ENCODE results near the gene NCSTN. TPM values are rescaled to one million over a fixed set of nuclear protein-coding genes. Genes with fewer than 3 reads are reported as not detected.

NCSTN gene
- total and polyA plus RNA-seq, 9 of the 15 experiments (the other 6 are each of a cell fraction or from before 2014, with no cell fraction given), result 21.3 to 91.1 (median 57.9) TPM

DNA sequence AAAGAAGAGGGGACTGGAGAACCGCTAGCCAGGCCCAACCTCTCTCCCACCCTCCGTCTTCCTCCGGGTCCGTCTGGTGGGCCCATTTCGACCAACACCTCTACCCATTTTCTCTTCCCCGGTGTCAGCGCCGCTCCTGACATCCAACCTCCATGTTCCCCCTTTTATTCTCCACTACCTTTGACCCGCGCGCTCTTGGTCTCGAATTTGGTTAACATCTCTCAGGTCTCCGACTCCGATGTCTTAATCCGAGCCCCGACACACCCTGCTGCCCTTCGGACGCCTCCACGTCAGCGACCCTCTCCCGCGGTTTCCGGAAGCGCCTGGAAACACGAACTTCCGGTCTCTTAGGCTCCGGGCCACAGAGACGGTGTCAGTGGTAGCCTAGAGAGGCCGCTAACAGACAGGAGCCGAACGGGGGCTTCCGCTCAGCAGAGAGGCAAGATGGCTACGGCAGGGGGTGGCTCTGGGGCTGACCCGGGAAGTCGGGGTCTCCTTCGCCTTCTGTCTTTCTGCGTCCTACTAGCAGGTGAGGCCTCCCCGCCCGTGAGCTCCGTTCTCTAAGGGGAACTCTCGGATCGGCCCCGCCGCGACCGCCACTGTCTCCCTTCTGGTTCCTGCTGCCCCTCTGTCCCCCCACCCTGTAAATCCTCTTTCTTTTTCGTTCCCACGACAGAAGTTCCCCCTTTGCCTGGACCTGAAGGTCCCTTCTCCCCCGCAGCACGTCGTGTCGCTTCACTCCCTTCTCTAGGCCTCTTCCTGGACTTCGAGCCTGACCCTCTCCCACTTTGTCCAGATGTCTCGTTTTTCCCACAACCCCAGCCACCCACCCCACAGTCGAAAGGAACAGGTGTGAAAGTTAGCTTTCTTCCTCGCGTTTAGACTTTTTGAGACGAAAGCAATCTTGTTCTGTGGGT, at the start of gene NCSTN, which contains the start of gene COPA (continued):
- TF ChIP-seq ZNF407 (IDR thresholded peaks at IDR 0.05; ENCODE audit: low read depth) (peak; percentile 60; the same call in 1 of the 2 replicates), RBBP5 (IDR thresholded peaks at IDR 0.05; ENCODE audit: borderline replicate concordance, insufficient read depth, low read length, poor library complexity, severe bottlenecking) (peak; percentile 87), ZNF717 (CRISPR knock-in tag; IDR thresholded peaks at IDR 0.05) (no peak), EGR1 (conservative IDR thresholded peaks at IDR 0.05) (peak; percentile 16; the same call in 1 of the 2 replicates), FIP1L1 (IDR thresholded peaks at IDR 0.05; ENCODE audit: low read depth, low read length, poor library complexity, severe bottlenecking) (no peak), C11orf30 (IDR thresholded peaks at IDR 0.05; ENCODE audit: low read depth) (peak; percentile 97), KDM2B (CRISPR knock-in tag; IDR thresholded peaks at IDR 0.05) (no peak), SNRNP70 (optimal IDR thresholded peaks at IDR 0.05; ENCODE audit: low read depth, low read length) (no peak), ZBTB9 (CRISPR knock-in tag; IDR thresholded peaks at IDR 0.05) (no peak), TEAD4 (IDR thresholded peaks at IDR 0.05; ENCODE audit: low read length) (no peak), TEAD4 (CRISPR knock-in tag; IDR thresholded peaks at IDR 0.05; ENCODE audit: borderline replicate concordance) (no peak; the same call in 1 of the 2 replicates), MYNN (IDR thresholded peaks at IDR 0.05) (no peak), MYNN (CRISPR knock-in tag; IDR thresholded peaks at IDR 0.05) (no peak), ZBTB7A (IDR thresholded peaks at IDR 0.05; ENCODE audit: borderline replicate concordance, control insufficient read depth, low read depth, low read length) (peak; percentile 87)
- TF ChIP-seq, protein P1, sequence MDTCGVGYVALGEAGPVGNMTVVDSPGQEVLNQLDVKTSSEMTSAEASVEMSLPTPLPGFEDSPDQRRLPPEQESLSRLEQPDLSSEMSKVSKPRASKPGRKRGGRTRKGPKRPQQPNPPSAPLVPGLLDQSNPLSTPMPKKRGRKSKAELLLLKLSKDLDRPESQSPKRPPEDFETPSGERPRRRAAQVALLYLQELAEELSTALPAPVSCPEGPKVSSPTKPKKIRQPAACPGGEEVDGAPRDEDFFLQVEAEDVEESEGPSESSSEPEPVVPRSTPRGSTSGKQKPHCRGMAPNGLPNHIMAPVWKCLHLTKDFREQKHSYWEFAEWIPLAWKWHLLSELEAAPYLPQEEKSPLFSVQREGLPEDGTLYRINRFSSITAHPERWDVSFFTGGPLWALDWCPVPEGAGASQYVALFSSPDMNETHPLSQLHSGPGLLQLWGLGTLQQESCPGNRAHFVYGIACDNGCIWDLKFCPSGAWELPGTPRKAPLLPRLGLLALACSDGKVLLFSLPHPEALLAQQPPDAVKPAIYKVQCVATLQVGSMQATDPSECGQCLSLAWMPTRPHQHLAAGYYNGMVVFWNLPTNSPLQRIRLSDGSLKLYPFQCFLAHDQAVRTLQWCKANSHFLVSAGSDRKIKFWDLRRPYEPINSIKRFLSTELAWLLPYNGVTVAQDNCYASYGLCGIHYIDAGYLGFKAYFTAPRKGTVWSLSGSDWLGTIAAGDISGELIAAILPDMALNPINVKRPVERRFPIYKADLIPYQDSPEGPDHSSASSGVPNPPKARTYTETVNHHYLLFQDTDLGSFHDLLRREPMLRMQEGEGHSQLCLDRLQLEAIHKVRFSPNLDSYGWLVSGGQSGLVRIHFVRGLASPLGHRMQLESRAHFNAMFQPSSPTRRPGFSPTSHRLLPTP (IDR thresholded peaks at IDR 0.05; ENCODE audit: borderline replicate concordance, extremely low read depth, insufficient read length), result no peak
